ENCODE measurements around the gene OXSM.

Gene OXSM

DNA sequence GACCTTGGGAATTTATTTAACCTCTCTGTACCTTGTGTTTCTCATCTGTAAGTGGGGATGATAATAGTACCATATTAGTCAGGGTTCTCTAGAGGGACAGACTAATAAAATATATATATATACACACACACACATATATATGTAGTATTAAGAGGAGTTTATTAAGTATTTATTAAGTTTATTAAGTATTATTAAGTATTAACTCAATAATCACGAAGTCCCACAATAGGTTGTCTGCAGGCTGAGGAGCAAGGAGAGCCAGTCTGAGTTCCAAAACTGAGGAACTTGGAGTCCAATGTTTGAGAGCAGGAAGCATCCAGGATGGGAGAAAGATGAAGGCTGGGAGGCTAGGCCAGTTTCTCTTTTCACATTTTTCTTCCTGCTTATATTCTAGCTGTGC is 14.8 kb downstream of the OXSM start:
- H3K27me3 ChIP-seq (replicated peaks) = no peaks in the 10 kb centered on the region
- DNase-seq = no peak

DNA sequence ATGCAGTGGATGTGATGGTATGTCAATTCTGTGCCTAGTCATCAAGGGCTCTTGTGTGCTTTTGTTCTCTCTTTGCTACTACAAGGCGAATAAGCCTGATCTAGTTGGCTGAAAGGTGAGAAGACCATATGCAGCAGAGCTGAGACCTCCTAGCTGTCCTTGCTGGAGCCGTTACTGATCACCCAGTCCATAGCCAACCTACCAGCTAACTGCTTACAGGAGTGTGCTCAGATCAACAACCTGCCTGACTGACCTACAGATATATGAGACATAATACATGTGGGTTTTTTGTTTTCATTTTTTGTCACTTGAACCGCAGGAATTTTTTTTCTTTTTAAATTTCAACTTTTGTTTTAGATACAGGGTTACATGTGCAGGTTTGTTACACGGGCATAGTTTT is 22.8 kb downstream of the OXSM start:
- in situ Hi-C loops (cut with HindIII; ENCODE audit: low pct_ligation_motif_present, low sequenced_read_pairs) = no loop called here
- no peak overlapping the region for H3K27ac ChIP-seq
- no peaks in the 10 kb centered on the region for H3K27me3 ChIP-seq (replicated peaks)
- no peak for DNase-seq
- TF ChIP-seq, protein P1, sequence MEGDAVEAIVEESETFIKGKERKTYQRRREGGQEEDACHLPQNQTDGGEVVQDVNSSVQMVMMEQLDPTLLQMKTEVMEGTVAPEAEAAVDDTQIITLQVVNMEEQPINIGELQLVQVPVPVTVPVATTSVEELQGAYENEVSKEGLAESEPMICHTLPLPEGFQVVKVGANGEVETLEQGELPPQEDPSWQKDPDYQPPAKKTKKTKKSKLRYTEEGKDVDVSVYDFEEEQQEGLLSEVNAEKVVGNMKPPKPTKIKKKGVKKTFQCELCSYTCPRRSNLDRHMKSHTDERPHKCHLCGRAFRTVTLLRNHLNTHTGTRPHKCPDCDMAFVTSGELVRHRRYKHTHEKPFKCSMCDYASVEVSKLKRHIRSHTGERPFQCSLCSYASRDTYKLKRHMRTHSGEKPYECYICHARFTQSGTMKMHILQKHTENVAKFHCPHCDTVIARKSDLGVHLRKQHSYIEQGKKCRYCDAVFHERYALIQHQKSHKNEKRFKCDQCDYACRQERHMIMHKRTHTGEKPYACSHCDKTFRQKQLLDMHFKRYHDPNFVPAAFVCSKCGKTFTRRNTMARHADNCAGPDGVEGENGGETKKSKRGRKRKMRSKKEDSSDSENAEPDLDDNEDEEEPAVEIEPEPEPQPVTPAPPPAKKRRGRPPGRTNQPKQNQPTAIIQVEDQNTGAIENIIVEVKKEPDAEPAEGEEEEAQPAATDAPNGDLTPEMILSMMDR (IDR thresholded peaks at IDR 0.05; ENCODE audit: low read depth, low read length, missing control alignments) = no peak
- H3K36me3 ChIP-seq (replicated peaks) = no peaks in the 10 kb centered on the region
- H3K4me3 ChIP-seq (ENCODE audit: low read depth, low read length) = no peak overlapping the region

More for the DNA sequence above, 14.8 kb downstream of the OXSM start:
- Histone ChIP-seq H3K27ac (no peak overlapping the region), H3K4me3 (ENCODE audit: low read depth, low read length) (no peak overlapping the region), H3K36me3 (replicated peaks) (no peaks in the 10 kb centered on the region)
- in situ Hi-C loops (cut with HindIII; ENCODE audit: low pct_ligation_motif_present, low sequenced_read_pairs) = no loop called here
- TF ChIP-seq, protein P1 (IDR thresholded peaks at IDR 0.05; ENCODE audit: low read depth, low read length, missing control alignments) = no peak

- no peak for DNase-seq
- Histone ChIP-seq H3K27ac (no peak overlapping the region), H3K4me3 (ENCODE audit: low read depth, low read length) (no peak overlapping the region), H3K36me3 (replicated peaks) (no peaks in the 10 kb centered on the region), H3K27me3 (replicated peaks) (no peaks in the 10 kb centered on the region)
- in situ Hi-C loops (cut with HindIII; ENCODE audit: low pct_ligation_motif_present, low sequenced_read_pairs) = no loop called here
- TF ChIP-seq, protein P1 (IDR thresholded peaks at IDR 0.05; ENCODE audit: low read depth, low read length, missing control alignments) = no peak
These were observed 27.2 kb downstream of the OXSM start for GRCh38 chr3:25817107-25817506.

- no peaks in the 10 kb centered on the region for H3K27me3 ChIP-seq (replicated peaks)
- TF ChIP-seq, protein P1 (IDR thresholded peaks at IDR 0.05; ENCODE audit: low read depth, low read length, missing control alignments) = no peak
- no peak overlapping the region for H3K27ac ChIP-seq
- in situ Hi-C loops (cut with HindIII; ENCODE audit: low pct_ligation_motif_present, low sequenced_read_pairs) = no loop called here
- DNase-seq = no peak
- H3K36me3 ChIP-seq (replicated peaks) = no peaks in the 10 kb centered on the region
- H3K4me3 ChIP-seq (ENCODE audit: low read depth, low read length) = no peak overlapping the region
These were observed 27.7 kb downstream of the OXSM start for GRCh38 chr3:25817638-25818037.

DNA sequence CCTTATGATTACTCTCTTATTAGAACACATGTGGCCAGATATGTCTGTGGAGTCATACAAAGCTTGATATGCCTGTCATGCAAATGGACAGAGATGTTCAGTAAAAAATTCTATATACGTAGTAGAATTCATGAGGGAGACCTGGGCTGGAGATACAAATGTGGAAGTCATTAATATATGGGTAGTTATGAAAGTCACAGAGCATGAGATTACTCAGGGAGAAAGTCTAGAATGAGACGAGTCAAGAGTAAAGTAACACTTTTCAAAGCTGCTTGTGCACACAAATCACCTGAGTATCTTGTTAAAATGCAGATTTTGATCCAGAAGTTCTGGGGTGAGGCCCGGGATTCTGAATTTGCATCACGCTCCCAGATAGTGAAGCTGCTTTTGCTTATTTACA is 28.4 kb downstream of the OXSM start:
- DNase-seq = no peak
- Histone ChIP-seq H3K27ac (no peak overlapping the region), H3K36me3 (replicated peaks) (no peaks in the 10 kb centered on the region), H3K27me3 (replicated peaks) (no peaks in the 10 kb centered on the region), H3K4me3 (ENCODE audit: low read depth, low read length) (no peak overlapping the region)
- in situ Hi-C loops (cut with HindIII; ENCODE audit: low pct_ligation_motif_present, low sequenced_read_pairs) = no loop called here
- TF ChIP-seq, protein P1 (IDR thresholded peaks at IDR 0.05; ENCODE audit: low read depth, low read length, missing control alignments) = no peak

DNA sequence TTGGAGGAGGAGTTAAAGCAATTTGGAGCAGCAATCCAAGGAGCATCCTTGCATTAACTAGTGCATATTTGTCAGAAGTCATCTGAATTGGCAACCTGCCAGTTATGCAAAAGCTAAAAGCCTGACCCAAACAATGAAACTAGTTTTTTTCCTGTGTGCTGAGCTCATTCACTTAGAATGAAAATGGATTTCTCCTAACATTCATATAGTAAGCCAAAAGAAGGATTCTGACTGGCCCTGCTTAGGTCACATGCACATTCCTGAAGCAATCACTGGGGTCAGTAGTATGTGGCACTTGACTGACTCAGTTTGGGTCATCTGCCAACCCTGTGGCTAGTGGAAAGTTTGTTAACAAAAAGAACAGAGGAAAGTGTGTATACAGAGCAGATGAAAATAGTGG is 30.5 kb downstream of the OXSM start:
- DNase-seq = peak; percentile 97
- in situ Hi-C loops (cut with HindIII; ENCODE audit: low pct_ligation_motif_present, low sequenced_read_pairs) = no loop called here
- TF ChIP-seq, protein P1 (IDR thresholded peaks at IDR 0.05; ENCODE audit: low read depth, low read length, missing control alignments) = no peak
- Histone ChIP-seq H3K27me3 (replicated peaks) (no peaks in the 10 kb centered on the region), H3K4me3 (ENCODE audit: low read depth, low read length) (no peak overlapping the region), H3K27ac (peak overlapping the region; percentile 77), H3K36me3 (replicated peaks) (no peaks in the 10 kb centered on the region)

Measured in brain microvascular endothelial cell (primary cell).